Endothelial cell of umbilical vein (primary cell): Measurements from ENCODE around the gene NEK8. TPM values are rescaled to one million over a fixed set of nuclear protein-coding genes. Genes with fewer than 3 reads are reported as not detected.

Source experiments
- BruUV-seq: library from RNA; stranded (reverse); fragments of 400-500 nt; replicated peaks from 2 replicates; lab custom pipeline; 2021; lab: Mats Ljungman, UMichigan
- CTCF ChIA-PET: fragments of 300-600, 350-600 bp; sonication (Branson Sonifier 250); formaldehyde crosslinking; loops from one replicate; lab custom pipeline; 2021; ENCODE audit warnings: antibody characterized with exemption, inconsistent platforms; lab: Charles Lee
- POLR2A ChIA-PET: fragments of 300-600, 350-600 bp; sonication (Branson Sonifier 250); formaldehyde crosslinking; loops from one replicate; lab custom pipeline; 2021; ENCODE audit warnings: antibody characterized with exemption, inconsistent platforms; lab: Charles Lee
- DNase-seq: peaks from one replicate; pipeline ENCODE4 v3.0.0-alpha.2; 2011; ENCODE audit warnings: low read depth, low spot score
- FAIRE-seq: peaks from 2 replicates; lab custom pipeline; 2011; peaks lifted over from hg19 to GRCh38; lab: Jason Lieb, UNC
- H2AFZ ChIP-seq: 2 replicates; pipeline ENCODE4 v1.6.0; 2012; ENCODE audit warnings: low read depth, low read length, control low read depth, inconsistent platforms
- H3K27ac ChIP-seq: 2 replicates; pipeline ENCODE4 v1.5.1; 2011; ENCODE audit warnings: low read depth, mild to moderate bottlenecking, control low read depth, low read length, moderate library complexity; ENCODE audit not compliant: insufficient read depth
- H3K27me3 ChIP-seq, 2 experiments: 2 replicates each; pipeline versions ENCODE4 v1.6.0 to v1.6.1; 2011; ENCODE audit warnings: low read length in 2 of 2, mixed read lengths in 1 of 2; ENCODE audit not compliant: control insufficient read depth in 2 of 2, insufficient read depth in 2 of 2
- H3K36me3 ChIP-seq, 2 experiments: 2 replicates in 1 of 2; 3 replicates in 1 of 2; pipeline ENCODE4 v1.5.1; 2011; ENCODE audit warnings: low read length in 2 of 2, mild to moderate bottlenecking in 1 of 2, moderate library complexity in 1 of 2; ENCODE audit not compliant: control insufficient read depth in 2 of 2, insufficient read depth in 2 of 2; ENCODE audit errors: extremely low read depth in 1 of 2
- H3K4me1 ChIP-seq: 3 replicates; pipeline ENCODE4 v1.5.1; 2011; ENCODE audit warnings: mild to moderate bottlenecking, low read length; ENCODE audit not compliant: control insufficient read depth, insufficient read depth; ENCODE audit errors: extremely low read depth
- H3K4me2 ChIP-seq: 2 replicates; pipeline ENCODE4 v1.6.1; 2011; ENCODE audit warnings: low read length, control low read depth, mixed read lengths; ENCODE audit not compliant: insufficient read depth
- H3K4me3 ChIP-seq, 3 experiments: fragments of 200-600 bp in 1 of 3; sonication (generic), shearing (Covaris generic) in 1 of 3; replicated peaks in 1 of 3; 2 replicates each; pipeline ENCODE4 v1.5.1; 2011 to 2016; ENCODE audit warnings: control low read depth in 3 of 3, low read length in 3 of 3, mild to moderate bottlenecking in 2 of 3, inconsistent platforms in 1 of 3, low read depth in 1 of 3, moderate library complexity in 1 of 3; ENCODE audit not compliant: insufficient read depth in 1 of 3
- H3K79me2 ChIP-seq: 2 replicates; pipeline ENCODE4 v1.6.0; 2012; ENCODE audit warnings: low read length, inconsistent platforms; ENCODE audit not compliant: control insufficient read depth, insufficient read depth
- H3K9ac ChIP-seq: replicated peaks from 2 replicates; pipeline ENCODE3; 2011; ENCODE audit warnings: low read length, control low read depth; ENCODE audit not compliant: insufficient read depth; ENCODE audit errors: extremely low read depth
- H3K9me1 ChIP-seq: replicated peaks from 3 replicates; pipeline ENCODE4 v1.6.0; 2011; ENCODE audit warnings: mild to moderate bottlenecking, low read length; ENCODE audit not compliant: control insufficient read depth, insufficient read depth; ENCODE audit errors: extremely low read depth
- H3K9me3 ChIP-seq: replicated peaks from 2 replicates; pipeline ENCODE4 v1.5.1; 2012; ENCODE audit warnings: low read length, inconsistent platforms; ENCODE audit not compliant: control insufficient read depth, insufficient read depth
- H4K20me1 ChIP-seq: replicated peaks from 2 replicates; pipeline ENCODE3; 2011; ENCODE audit warnings: mild to moderate bottlenecking, low read length; ENCODE audit not compliant: control insufficient read depth, insufficient read depth; ENCODE audit errors: extremely low read depth
- CTCF ChIP-seq, 2 donors: IDR thresholded peaks; 1 replicate in 1 of 2; 2 replicates in 1 of 2; pipeline ENCODE4 v1.5.1; 2011; ENCODE audit warnings: low read length in 2 of 2, mild to moderate bottlenecking in 2 of 2, moderate library complexity in 2 of 2, control low read depth in 1 of 2, inconsistent platforms in 1 of 2, low read depth in 1 of 2; ENCODE audit not compliant: insufficient read depth in 1 of 2; ENCODE audit errors: extremely low read depth in 1 of 2
- EZH2 ChIP-seq: IDR thresholded peaks from 2 replicates; pipeline ENCODE4 v1.6.1; 2012; ENCODE audit warnings: borderline replicate concordance, low read depth, mild to moderate bottlenecking, moderate library complexity, low read length, inconsistent platforms; ENCODE audit not compliant: severe bottlenecking
- FOS ChIP-seq: IDR thresholded peaks from 2 replicates; pipeline ENCODE4 v1.6.1; 2011; ENCODE audit warnings: mild to moderate bottlenecking, low read length, moderate library complexity, borderline replicate concordance; ENCODE audit not compliant: insufficient read depth
- GATA2 ChIP-seq: IDR thresholded peaks from 2 replicates; pipeline ENCODE4 v1.7.0; 2011; ENCODE audit warnings: low read depth, mild to moderate bottlenecking, moderate library complexity, mixed read lengths, low read length; ENCODE audit not compliant: insufficient read length, insufficient read depth
- JUN ChIP-seq: IDR thresholded peaks from 2 replicates; pipeline ENCODE4 v1.6.1; 2011; ENCODE audit warnings: borderline replicate concordance, low read depth; ENCODE audit not compliant: insufficient read length, insufficient read depth
- MAX ChIP-seq: IDR thresholded peaks from 2 replicates; pipeline ENCODE4 v1.6.1; 2011; ENCODE audit not compliant: insufficient read depth, insufficient read length
- MYC ChIP-seq: IDR thresholded peaks from one replicate; pipeline ENCODE4 v1.6.1; 2011; ENCODE audit warnings: mild to moderate bottlenecking, low read depth, low read length
- POLR2A ChIP-seq: IDR thresholded peaks from 2 replicates; pipeline ENCODE4 v1.6.1; 2012; ENCODE audit warnings: low read depth, mild to moderate bottlenecking, control low read depth, low read length
- POLR2AphosphoS5 ChIP-seq: IDR thresholded peaks from 2 replicates; pipeline ENCODE4 v1.6.1; 2012; ENCODE audit warnings: low read depth, mild to moderate bottlenecking, control low read depth, low read length, moderate library complexity; ENCODE audit not compliant: insufficient read depth
- dilution Hi-C: fragments of 300-500 bp; cut with MboI; formaldehyde crosslinking; loops from one replicate; pipeline ENCODE4 v1.15.0; 2019; ENCODE audit warnings: low sequenced_read_pairs; ENCODE audit not compliant: extremely low pct_ligation_motif_present
- intact Hi-C: fragments of 100-400 bp; cut with micrococcal nuclease; formaldehyde crosslinking; loops from one replicate; pipeline ENCODE4 v1.10.0; 2022
- polyA plus RNA-seq, 4 experiments: library from polyadenylated mRNA; depleted of rRNA in 3 of 4; stranded (reverse) in 3 of 4; unstranded in 1 of 4; fragments of >200 nt; gene quantifications; 2 replicates each; pipeline versions ENCODE4 v1.2.1 to v1.2.3, GENCODE V29; 2011 to 2012; ENCODE audit warnings: missing spikeins in 1 of 4
- total RNA-seq: library from RNA; stranded (reverse); gene quantifications from 2 replicates; pipeline ENCODE4 v1.2.3, GENCODE V29; 2021

NEK8 gene
- total and polyA plus RNA-seq, 2 donors (not counting 3 experiments of a cell fraction or from before 2014, with no cell fraction given), result 3.1 to 3.2 TPM

DNA sequence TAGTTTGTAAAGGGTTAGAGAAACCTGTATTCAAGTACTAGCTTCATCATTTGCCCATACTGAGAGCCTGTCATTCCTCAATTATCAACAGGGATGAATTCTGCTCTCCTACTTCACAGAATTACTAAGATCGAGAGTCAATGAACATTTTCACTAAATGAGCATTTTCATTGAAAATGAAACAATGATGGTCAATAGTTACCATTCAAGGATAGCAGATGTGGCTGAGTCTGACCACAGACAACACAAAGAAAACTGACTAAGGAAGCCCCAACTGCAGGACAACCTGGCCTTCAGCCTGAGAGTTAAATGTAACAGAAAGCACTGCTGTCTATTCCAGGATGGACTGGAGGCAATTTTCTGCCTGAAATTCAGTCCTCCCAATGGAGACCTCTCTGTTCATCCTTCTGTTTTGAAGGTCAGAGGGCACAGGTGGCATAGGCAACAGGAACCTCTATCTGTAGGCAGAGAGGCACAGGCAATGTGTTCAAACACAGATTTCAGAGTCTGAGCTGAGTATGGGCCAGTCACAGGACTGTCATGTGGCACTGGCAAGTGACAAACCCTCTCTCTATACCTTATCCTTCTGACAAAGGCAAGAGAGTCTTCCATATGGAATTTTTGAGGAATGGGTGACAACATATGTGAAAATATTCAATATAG is 34.7 kb downstream of the NEK8 start:
- Histone ChIP-seq H4K20me1 (no peaks in the 10 kb centered on the region), H3K36me3 (peaks cover 7 to 24% of the 10 kb centered on the region in 2 experiments), H3K79me2 (peaks cover 9% of the 10 kb centered on the region), H3K9me1 (no peaks in the 10 kb centered on the region), H3K4me2 (no peak overlapping the region), H3K4me3 (no peak overlapping the region), H3K9ac (no peak overlapping the region), H3K4me1 (peaks cover 16% of the 10 kb centered on the region), H3K9me3 (no peaks in the 10 kb centered on the region), H3K27me3 (no peaks in the 10 kb centered on the region), H3K27ac (no peak overlapping the region), H2AFZ (no peak overlapping the region)
- intact Hi-C loops (loop anchor here (1.0 kb wide), 4 partner anchors 49 to 153 kb away; partner anchors contain the start of genes DHRS13 and FAM222B), dilution Hi-C loops (no loop called here)
- FAIRE-seq (no peak), DNase-seq (no peak)
- ChIA-PET POLR2A (interaction anchor here (1.5 kb wide), 1 partner anchor 79 kb away, joined by 8 read pairs; the partner anchor contains the start of gene FAM222B), CTCF (interaction anchor here (0.6 to 6.4 kb wide), 64 partner anchors 10 to 361 kb away, joined by 3 to 130 read pairs (median 8); partner anchors contain the start of genes DHRS13, ERAL1, FAM222B and FLOT2)
- no peak for TF ChIP-seq GATA2
- no peak for TF ChIP-seq POLR2A
- TF ChIP-seq POLR2AphosphoS5, result no peak
- TF ChIP-seq FOS, result no peak
- no peak for TF ChIP-seq JUN
- no peak for TF ChIP-seq CTCF (IDR thresholded peaks at IDR 0.05; ENCODE audit: extremely low read depth in 1 of 2, insufficient read depth in 1 of 2, low read depth in 1 of 2, low read length in 2 of 2)
- TF ChIP-seq MYC, result no peak
- TF ChIP-seq EZH2, result no peak
- TF ChIP-seq MAX, result no peak
- BruUV-seq, result no TSS peak
